HepG2 (cell line): ENCODE measurements around the gene ABCB7.

ENCODE experiments used
- CEBPB ChIP-seq: IDR thresholded peaks from 2 replicates; pipeline ENCODE4 v1.6.1; 2011; ENCODE audit warnings: low read depth, low read length, improper control_type of control experiment, borderline replicate concordance
- CTCF ChIP-seq: sonication (generic); formaldehyde crosslinking; IDR thresholded peaks from 2 replicates; pipeline ENCODE4 v1.5.0; 2020; ENCODE audit warnings: mild to moderate bottlenecking, missing genetic modification reagents, moderate library complexity
- HNF4G ChIP-seq, 2 experiments: sonication (generic) in 1 of 2; formaldehyde crosslinking in 1 of 2; IDR thresholded peaks; 2 replicates each; pipeline versions ENCODE4 v1.4.0 to v1.6.1; 2011 to 2020; ENCODE audit warnings: borderline replicate concordance in 2 of 2, low read depth in 2 of 2, mild to moderate bottlenecking in 2 of 2, low read length in 1 of 2, missing genetic modification reagents in 1 of 2, moderate library complexity in 1 of 2
- HNRNPL ChIP-seq: fragments of 200-400 bp; formaldehyde crosslinking; IDR thresholded peaks from 2 replicates; pipeline ENCODE4 v1.6.1; 2017; ENCODE audit warnings: mild to moderate bottlenecking, low read depth, low read length
- POLR2A ChIP-seq, 2 experiments: IDR thresholded peaks; 2 replicates each; pipeline ENCODE4 v1.6.1; 2011; ENCODE audit warnings: low read depth in 2 of 2, low read length in 2 of 2, mild to moderate bottlenecking in 1 of 2, moderate library complexity in 1 of 2; ENCODE audit not compliant: insufficient read depth in 1 of 2
- POLR2G ChIP-seq: fragments of 200-400 bp; formaldehyde crosslinking; IDR thresholded peaks from 2 replicates; pipeline ENCODE4 v1.6.1; 2018; ENCODE audit warnings: mild to moderate bottlenecking, low read depth, low read length, moderate library complexity
- TARDBP ChIP-seq: sonication (generic); formaldehyde crosslinking; IDR thresholded peaks from 2 replicates; pipeline ENCODE4 v1.8.0; 2022; ENCODE audit warnings: mild to moderate bottlenecking, missing genetic modification reagents
- ZBTB33 ChIP-seq: sonication (generic); formaldehyde crosslinking; IDR thresholded peaks from 2 replicates; pipeline ENCODE4 v1.4.0; 2020; ENCODE audit warnings: missing genetic modification reagents
- ZKSCAN1 ChIP-seq: fragments of 150-350 bp; IDR thresholded peaks from 2 replicates; pipeline ENCODE4 v1.6.1; 2014; ENCODE audit warnings: low read length
- ZNF407 ChIP-seq: sonication (generic); formaldehyde crosslinking; IDR thresholded peaks from one replicate; pipeline ENCODE4 v1.5.1; 2020; ENCODE audit warnings: mild to moderate bottlenecking, missing genetic modification reagents; ENCODE audit errors: not compliant biosample characterization

- TF ChIP-seq ZNF407 (no peak), HNRNPL (no peak), POLR2G (no peak), CTCF (CRISPR knock-in tag) (no peak), ZKSCAN1 (no peak), HNF4G (IDR thresholded peaks at IDR 0.05; ENCODE audit: borderline replicate concordance, low read depth, low read length) (no peak), HNF4G (CRISPR knock-in tag; IDR thresholded peaks at IDR 0.05; ENCODE audit: borderline replicate concordance, low read depth) (no peak), POLR2A (IDR thresholded peaks at IDR 0.05; ENCODE audit: insufficient read depth in 1 of 2, low read depth in 2 of 2, low read length in 2 of 2) (no peak), CEBPB (no peak), TARDBP (no peak), ZBTB33 (no peak)
Observed at GRCh38 chrX:75115707-75116413, 40.2 kb downstream of the ABCB7 start.
